Right lobe of liver (tissue), 4 donors: ENCODE measurements around the gene PACS2.

ENCODE experiments used
- CTCF ChIP-seq, 4 donors: fragments of 200-600 bp in 3 of 4; fragments of 450-650 bp in 1 of 4; IDR thresholded peaks; one replicate each; pipeline versions ENCODE4 v1.5.1 to v1.8.0; 2016 to 2022; ENCODE audit warnings: antibody characterized with exemption in 4 of 4, mild to moderate bottlenecking in 2 of 4
- POLR2A ChIP-seq: fragments of 450-650 bp; IDR thresholded peaks from one replicate; pipeline ENCODE4 v1.6.1; 2017; ENCODE audit warnings: antibody characterized with exemption, mild to moderate bottlenecking
- donor health status: DM: no; HTN: no; CAD: no.
- donor health status: DM: no; HTN: no; CAD: no.
- donor health status: DM: no; HTN: yes; CAD: no.

GRCh38 chr14:105414456-105415371 lies 100.2 kb downstream of the PACS2 start:
- peak; percentile 60 to 69 (median 68) for TF ChIP-seq CTCF (IDR thresholded peaks at IDR 0.05)
- TF ChIP-seq POLR2A: no peak
